Endothelial cell of umbilical vein (primary cell): ENCODE measurements around the gene EXD3. TPM values are rescaled to one million over a fixed set of nuclear protein-coding genes. Genes with fewer than 3 reads are reported as not detected.

Source experiments
- BruUV-seq: library from RNA; stranded (reverse); fragments of 400-500 nt; replicated peaks from 2 replicates; lab custom pipeline; 2021; lab: Mats Ljungman, UMichigan
- CTCF ChIA-PET: fragments of 300-600, 350-600 bp; sonication (Branson Sonifier 250); formaldehyde crosslinking; loops from one replicate; lab custom pipeline; 2021; ENCODE audit warnings: antibody characterized with exemption, inconsistent platforms; lab: Charles Lee
- POLR2A ChIA-PET: fragments of 300-600, 350-600 bp; sonication (Branson Sonifier 250); formaldehyde crosslinking; loops from one replicate; lab custom pipeline; 2021; ENCODE audit warnings: antibody characterized with exemption, inconsistent platforms; lab: Charles Lee
- DNase-seq: peaks from one replicate; pipeline ENCODE4 v3.0.0-alpha.2; 2011; ENCODE audit warnings: low read depth, low spot score
- FAIRE-seq: peaks from 2 replicates; lab custom pipeline; 2011; peaks lifted over from hg19 to GRCh38; lab: Jason Lieb, UNC
- H2AFZ ChIP-seq: 2 replicates; pipeline ENCODE4 v1.6.0; 2012; ENCODE audit warnings: low read depth, low read length, control low read depth, inconsistent platforms
- H3K27ac ChIP-seq: 2 replicates; pipeline ENCODE4 v1.5.1; 2011; ENCODE audit warnings: low read depth, mild to moderate bottlenecking, control low read depth, low read length, moderate library complexity; ENCODE audit not compliant: insufficient read depth
- H3K27me3 ChIP-seq, 2 experiments: 2 replicates each; pipeline versions ENCODE4 v1.6.0 to v1.6.1; 2011; ENCODE audit warnings: low read length in 2 of 2, mixed read lengths in 1 of 2; ENCODE audit not compliant: control insufficient read depth in 2 of 2, insufficient read depth in 2 of 2
- H3K36me3 ChIP-seq, 2 experiments: 2 replicates in 1 of 2; 3 replicates in 1 of 2; pipeline ENCODE4 v1.5.1; 2011; ENCODE audit warnings: low read length in 2 of 2, mild to moderate bottlenecking in 1 of 2, moderate library complexity in 1 of 2; ENCODE audit not compliant: control insufficient read depth in 2 of 2, insufficient read depth in 2 of 2; ENCODE audit errors: extremely low read depth in 1 of 2
- H3K4me1 ChIP-seq: 3 replicates; pipeline ENCODE4 v1.5.1; 2011; ENCODE audit warnings: mild to moderate bottlenecking, low read length; ENCODE audit not compliant: control insufficient read depth, insufficient read depth; ENCODE audit errors: extremely low read depth
- H3K4me2 ChIP-seq: 2 replicates; pipeline ENCODE4 v1.6.1; 2011; ENCODE audit warnings: low read length, control low read depth, mixed read lengths; ENCODE audit not compliant: insufficient read depth
- H3K4me3 ChIP-seq, 3 experiments: fragments of 200-600 bp in 1 of 3; sonication (generic), shearing (Covaris generic) in 1 of 3; replicated peaks in 1 of 3; 2 replicates each; pipeline ENCODE4 v1.5.1; 2011 to 2016; ENCODE audit warnings: control low read depth in 3 of 3, low read length in 3 of 3, mild to moderate bottlenecking in 2 of 3, inconsistent platforms in 1 of 3, low read depth in 1 of 3, moderate library complexity in 1 of 3; ENCODE audit not compliant: insufficient read depth in 1 of 3
- H3K79me2 ChIP-seq: 2 replicates; pipeline ENCODE4 v1.6.0; 2012; ENCODE audit warnings: low read length, inconsistent platforms; ENCODE audit not compliant: control insufficient read depth, insufficient read depth
- H3K9ac ChIP-seq: replicated peaks from 2 replicates; pipeline ENCODE3; 2011; ENCODE audit warnings: low read length, control low read depth; ENCODE audit not compliant: insufficient read depth; ENCODE audit errors: extremely low read depth
- H3K9me1 ChIP-seq: replicated peaks from 3 replicates; pipeline ENCODE4 v1.6.0; 2011; ENCODE audit warnings: mild to moderate bottlenecking, low read length; ENCODE audit not compliant: control insufficient read depth, insufficient read depth; ENCODE audit errors: extremely low read depth
- H3K9me3 ChIP-seq: replicated peaks from 2 replicates; pipeline ENCODE4 v1.5.1; 2012; ENCODE audit warnings: low read length, inconsistent platforms; ENCODE audit not compliant: control insufficient read depth, insufficient read depth
- H4K20me1 ChIP-seq: replicated peaks from 2 replicates; pipeline ENCODE3; 2011; ENCODE audit warnings: mild to moderate bottlenecking, low read length; ENCODE audit not compliant: control insufficient read depth, insufficient read depth; ENCODE audit errors: extremely low read depth
- EZH2 ChIP-seq: IDR thresholded peaks from 2 replicates; pipeline ENCODE4 v1.6.1; 2012; ENCODE audit warnings: borderline replicate concordance, low read depth, mild to moderate bottlenecking, moderate library complexity, low read length, inconsistent platforms; ENCODE audit not compliant: severe bottlenecking
- FOS ChIP-seq: IDR thresholded peaks from 2 replicates; pipeline ENCODE4 v1.6.1; 2011; ENCODE audit warnings: mild to moderate bottlenecking, low read length, moderate library complexity, borderline replicate concordance; ENCODE audit not compliant: insufficient read depth
- GATA2 ChIP-seq: IDR thresholded peaks from 2 replicates; pipeline ENCODE4 v1.7.0; 2011; ENCODE audit warnings: low read depth, mild to moderate bottlenecking, moderate library complexity, mixed read lengths, low read length; ENCODE audit not compliant: insufficient read length, insufficient read depth
- JUN ChIP-seq: IDR thresholded peaks from 2 replicates; pipeline ENCODE4 v1.6.1; 2011; ENCODE audit warnings: borderline replicate concordance, low read depth; ENCODE audit not compliant: insufficient read length, insufficient read depth
- MAX ChIP-seq: IDR thresholded peaks from 2 replicates; pipeline ENCODE4 v1.6.1; 2011; ENCODE audit not compliant: insufficient read depth, insufficient read length
- MYC ChIP-seq: IDR thresholded peaks from one replicate; pipeline ENCODE4 v1.6.1; 2011; ENCODE audit warnings: mild to moderate bottlenecking, low read depth, low read length
- POLR2A ChIP-seq: IDR thresholded peaks from 2 replicates; pipeline ENCODE4 v1.6.1; 2012; ENCODE audit warnings: low read depth, mild to moderate bottlenecking, control low read depth, low read length
- POLR2AphosphoS5 ChIP-seq: IDR thresholded peaks from 2 replicates; pipeline ENCODE4 v1.6.1; 2012; ENCODE audit warnings: low read depth, mild to moderate bottlenecking, control low read depth, low read length, moderate library complexity; ENCODE audit not compliant: insufficient read depth
- dilution Hi-C: fragments of 300-500 bp; cut with MboI; formaldehyde crosslinking; loops from one replicate; pipeline ENCODE4 v1.15.0; 2019; ENCODE audit warnings: low sequenced_read_pairs; ENCODE audit not compliant: extremely low pct_ligation_motif_present
- intact Hi-C: fragments of 100-400 bp; cut with micrococcal nuclease; formaldehyde crosslinking; loops from one replicate; pipeline ENCODE4 v1.10.0; 2022
- polyA plus RNA-seq, 4 experiments: library from polyadenylated mRNA; depleted of rRNA in 3 of 4; stranded (reverse) in 3 of 4; unstranded in 1 of 4; fragments of >200 nt; gene quantifications; 2 replicates each; pipeline versions ENCODE4 v1.2.1 to v1.2.3, GENCODE V29; 2011 to 2012; ENCODE audit warnings: missing spikeins in 1 of 4
- total RNA-seq: library from RNA; stranded (reverse); gene quantifications from 2 replicates; pipeline ENCODE4 v1.2.3, GENCODE V29; 2021
- TF ChIP-seq, protein P1 (sequence below), 2 donors: IDR thresholded peaks; 1 replicate in 1 of 2; 2 replicates in 1 of 2; pipeline ENCODE4 v1.5.1; 2011; ENCODE audit warnings: low read length in 2 of 2, mild to moderate bottlenecking in 2 of 2, moderate library complexity in 2 of 2, control low read depth in 1 of 2, inconsistent platforms in 1 of 2, low read depth in 1 of 2; ENCODE audit not compliant: insufficient read depth in 1 of 2; ENCODE audit errors: extremely low read depth in 1 of 2

EXD3 gene
- total and polyA plus RNA-seq, 2 donors (not counting 3 experiments of a cell fraction or from before 2014, with no cell fraction given): 17.7 to 30.3 TPM

DNA sequence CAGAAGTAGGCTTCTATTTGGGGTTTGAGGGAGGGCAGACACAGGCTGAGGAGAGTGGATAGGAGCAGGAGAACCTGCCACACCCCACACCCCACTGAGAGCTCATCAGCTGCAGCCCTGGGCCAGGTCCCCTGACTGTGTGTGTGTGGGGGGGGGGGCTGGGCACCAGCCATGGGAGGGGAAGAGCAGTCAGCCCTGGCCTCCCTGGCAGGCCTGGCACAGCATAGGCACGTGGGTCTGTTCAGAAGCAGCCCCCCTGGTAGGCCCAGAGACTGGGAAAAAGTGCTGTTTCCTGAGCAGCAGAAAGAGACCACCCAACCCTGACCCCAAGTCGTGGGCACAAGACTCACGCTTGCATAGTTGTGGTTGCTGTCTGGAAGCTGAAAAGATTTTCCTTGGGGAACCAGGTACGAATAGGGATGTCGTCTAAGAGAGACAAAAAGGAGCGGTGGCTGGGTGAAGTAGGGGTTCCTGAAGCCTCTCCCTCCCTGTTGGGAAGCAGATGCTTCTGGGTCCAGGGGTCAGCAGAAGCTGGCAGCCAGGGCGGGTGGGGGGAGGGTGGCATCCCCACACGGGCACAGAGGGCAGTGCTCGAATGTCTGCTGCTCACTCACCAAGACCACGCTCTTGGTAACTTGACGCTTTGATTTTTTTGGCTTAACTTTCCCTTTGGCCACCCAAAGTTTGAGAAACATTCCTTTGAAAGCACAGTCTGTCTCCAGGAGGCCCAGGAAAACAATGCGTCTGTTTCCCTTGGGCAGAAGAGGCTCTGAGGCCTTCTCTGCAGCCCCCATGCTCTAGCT lies 33.3 kb upstream of the EXD3 start:
- no peaks in the 10 kb centered on the region for H3K9me1 ChIP-seq
- POLR2A ChIA-PET: no interaction called here
- H3K4me1 ChIP-seq: peaks cover 11% of the 10 kb centered on the region
- BruUV-seq: no TSS peak
- H3K79me2 ChIP-seq: peaks cover 9% of the 10 kb centered on the region
- no peaks in the 10 kb centered on the region for H3K27me3 ChIP-seq
- H3K27ac ChIP-seq: no peak overlapping the region
- CTCF ChIA-PET: no interaction called here
- H3K4me3 ChIP-seq: no peak overlapping the region
- H2AFZ ChIP-seq: no peak overlapping the region
- no peaks in the 10 kb centered on the region for H3K9me3 ChIP-seq
- H3K4me2 ChIP-seq: no peak overlapping the region
- FAIRE-seq (no peak), DNase-seq (no peak)
- dilution Hi-C loops (no loop called here), intact Hi-C loops (no loop called here)
- TF ChIP-seq GATA2 (no peak), MAX (no peak), EZH2 (no peak), MYC (no peak), POLR2AphosphoS5 (no peak), POLR2A (no peak), FOS (no peak), JUN (no peak)
- TF ChIP-seq, protein P1, sequence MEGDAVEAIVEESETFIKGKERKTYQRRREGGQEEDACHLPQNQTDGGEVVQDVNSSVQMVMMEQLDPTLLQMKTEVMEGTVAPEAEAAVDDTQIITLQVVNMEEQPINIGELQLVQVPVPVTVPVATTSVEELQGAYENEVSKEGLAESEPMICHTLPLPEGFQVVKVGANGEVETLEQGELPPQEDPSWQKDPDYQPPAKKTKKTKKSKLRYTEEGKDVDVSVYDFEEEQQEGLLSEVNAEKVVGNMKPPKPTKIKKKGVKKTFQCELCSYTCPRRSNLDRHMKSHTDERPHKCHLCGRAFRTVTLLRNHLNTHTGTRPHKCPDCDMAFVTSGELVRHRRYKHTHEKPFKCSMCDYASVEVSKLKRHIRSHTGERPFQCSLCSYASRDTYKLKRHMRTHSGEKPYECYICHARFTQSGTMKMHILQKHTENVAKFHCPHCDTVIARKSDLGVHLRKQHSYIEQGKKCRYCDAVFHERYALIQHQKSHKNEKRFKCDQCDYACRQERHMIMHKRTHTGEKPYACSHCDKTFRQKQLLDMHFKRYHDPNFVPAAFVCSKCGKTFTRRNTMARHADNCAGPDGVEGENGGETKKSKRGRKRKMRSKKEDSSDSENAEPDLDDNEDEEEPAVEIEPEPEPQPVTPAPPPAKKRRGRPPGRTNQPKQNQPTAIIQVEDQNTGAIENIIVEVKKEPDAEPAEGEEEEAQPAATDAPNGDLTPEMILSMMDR (IDR thresholded peaks at IDR 0.05; ENCODE audit: extremely low read depth in 1 of 2, insufficient read depth in 1 of 2, low read depth in 1 of 2, low read length in 2 of 2): no peak
- H4K20me1 ChIP-seq: no peaks in the 10 kb centered on the region
- peaks cover 0 to 4% of the 10 kb centered on the region in 2 experiments for H3K36me3 ChIP-seq
- H3K9ac ChIP-seq: no peak overlapping the region
